Ecto neural progenitor cell (in vitro differentiated cells): ENCODE measurements around the gene SCGB1A1.

Experiments
- DNase-seq: peaks from one replicate; pipeline ENCODE4 v3.0.0-alpha.2; 2018; ENCODE audit warnings: low spot score

The SCGB1A1 gene

GRCh38 chr11:62450543-62451240 lies 31.9 kb downstream of the SCGB1A1 start:
- no peak for DNase-seq

- DNase-seq = no peak
Measured at GRCh38 chr11:62451241-62451621, 32.4 kb downstream of the SCGB1A1 start.

DNA sequence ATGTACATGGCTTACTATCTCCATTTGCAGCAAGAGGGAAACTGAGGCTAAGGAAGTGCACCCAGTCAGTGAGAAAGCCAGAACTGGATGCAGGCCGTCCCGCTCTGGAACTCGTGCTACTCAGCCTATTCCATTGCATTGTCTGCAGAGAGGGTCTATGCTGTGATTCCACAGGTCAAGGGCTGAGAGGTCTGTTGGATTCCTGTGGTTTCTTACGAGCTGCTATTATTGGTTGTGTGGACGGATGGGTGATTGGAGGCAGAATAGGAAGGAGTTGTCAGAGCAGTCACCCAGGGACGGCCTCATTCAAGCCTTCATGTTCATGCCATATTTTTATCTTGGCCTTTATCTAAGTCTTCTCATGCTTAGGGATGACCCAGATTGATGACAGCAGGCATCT lies 33.4 kb downstream of the SCGB1A1 start:
- no peak for DNase-seq

DNA sequence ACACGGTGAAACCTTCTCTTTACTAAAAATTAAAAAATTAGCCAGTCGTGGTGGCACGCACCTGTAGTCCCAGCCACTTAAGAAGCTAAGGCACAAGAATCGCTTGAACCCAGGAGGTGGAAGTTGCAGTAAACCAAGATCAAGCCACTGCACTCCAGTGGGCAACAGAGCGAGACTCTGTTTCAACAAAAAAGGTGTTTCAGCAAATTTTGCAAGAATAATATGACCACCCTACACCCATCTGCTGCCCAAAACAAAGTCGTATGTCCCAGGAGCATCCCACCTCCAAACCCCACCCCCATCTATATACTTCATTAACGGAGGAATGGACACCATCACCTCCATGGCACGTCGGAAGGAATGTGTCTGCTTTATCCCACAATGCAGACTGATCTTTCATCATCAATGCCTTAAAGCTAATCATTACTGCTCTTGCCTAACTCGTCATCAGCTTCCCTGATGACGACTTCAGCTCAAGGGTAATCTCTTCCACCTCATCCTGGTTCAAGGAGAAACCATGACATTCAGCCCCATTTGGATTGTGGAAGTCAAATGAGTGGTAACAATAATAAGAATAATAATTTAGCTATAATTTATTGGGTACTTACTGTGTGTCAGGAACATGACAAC lies 34.1 kb downstream of the SCGB1A1 start:
- no peak for DNase-seq

DNA sequence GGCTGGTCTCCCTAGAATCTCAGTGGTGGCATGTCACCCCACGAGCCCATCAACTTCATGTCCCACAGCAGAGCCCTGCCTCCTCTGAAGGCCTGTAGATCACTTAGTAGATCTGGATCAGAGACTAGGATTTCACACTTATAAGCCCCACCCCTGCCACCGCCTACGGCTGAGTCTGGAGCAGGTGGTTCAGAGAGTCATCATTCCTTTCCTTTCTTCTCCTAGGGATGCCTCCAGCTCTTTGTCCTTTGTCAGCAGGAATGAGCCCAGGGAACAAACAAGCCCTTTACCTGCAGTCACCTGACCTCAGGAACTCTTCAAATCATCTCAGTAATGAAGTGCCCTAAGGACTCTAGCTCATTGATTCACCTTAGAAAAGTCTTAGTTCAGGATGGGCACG lies 37.8 kb downstream of the SCGB1A1 start:
- DNase-seq = no peak

GRCh38 chr11:62457478-62457877 lies 38.6 kb downstream of the SCGB1A1 start:
- no peak for DNase-seq

DNA sequence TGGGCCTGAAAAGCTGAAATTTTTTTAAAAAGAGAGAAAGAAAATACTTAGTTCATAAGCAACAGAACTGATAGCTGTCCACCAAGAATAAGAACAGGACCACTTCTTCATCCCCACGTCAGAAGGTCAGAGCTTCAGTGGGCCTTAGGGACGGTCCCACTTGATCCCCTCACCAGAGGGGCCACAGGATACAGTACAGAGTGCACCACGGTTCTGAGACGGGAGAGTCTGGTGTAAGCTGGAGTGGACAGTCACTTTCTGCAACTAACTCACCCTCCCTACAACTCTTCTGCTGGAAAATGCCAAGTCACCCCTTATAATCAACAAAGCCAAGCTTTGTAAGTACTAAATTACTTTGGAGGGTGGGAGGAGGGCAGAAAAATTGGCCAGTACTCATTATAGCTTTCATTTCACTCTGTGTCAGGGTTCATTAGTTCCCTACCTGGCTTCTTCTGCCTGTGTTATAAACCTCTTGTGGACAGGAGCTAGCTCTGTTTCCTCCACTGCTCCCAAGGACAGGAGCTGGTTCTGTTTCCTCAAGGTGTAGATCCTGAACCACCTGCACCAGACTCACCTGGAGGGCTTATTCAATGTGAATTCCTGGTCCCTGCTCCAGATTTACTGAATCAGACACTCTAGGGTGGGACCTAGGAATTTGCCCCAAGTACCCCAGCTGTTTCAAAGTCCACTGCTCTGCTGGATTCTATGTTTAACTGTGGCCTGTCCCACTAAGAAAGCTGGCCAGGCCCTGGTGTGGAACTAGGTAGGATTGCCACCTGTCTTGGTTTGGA lies 39.6 kb downstream of the SCGB1A1 start:
- DNase-seq = no peak

- no peak for DNase-seq
Measured at GRCh38 chr11:62459080-62459479, 40.2 kb downstream of the SCGB1A1 start.

- no peak for DNase-seq
Measured at GRCh38 chr11:62461740-62462507, 43.1 kb downstream of the SCGB1A1 start.

- DNase-seq = no peak
Measured at GRCh38 chr11:62462508-62462892, 43.7 kb downstream of the SCGB1A1 start.

- no peak for DNase-seq
Measured at GRCh38 chr11:62463121-62463542, 44.3 kb downstream of the SCGB1A1 start.

GRCh38 chr11:62464655-62465054 lies 45.8 kb downstream of the SCGB1A1 start:
- no peak for DNase-seq

DNA sequence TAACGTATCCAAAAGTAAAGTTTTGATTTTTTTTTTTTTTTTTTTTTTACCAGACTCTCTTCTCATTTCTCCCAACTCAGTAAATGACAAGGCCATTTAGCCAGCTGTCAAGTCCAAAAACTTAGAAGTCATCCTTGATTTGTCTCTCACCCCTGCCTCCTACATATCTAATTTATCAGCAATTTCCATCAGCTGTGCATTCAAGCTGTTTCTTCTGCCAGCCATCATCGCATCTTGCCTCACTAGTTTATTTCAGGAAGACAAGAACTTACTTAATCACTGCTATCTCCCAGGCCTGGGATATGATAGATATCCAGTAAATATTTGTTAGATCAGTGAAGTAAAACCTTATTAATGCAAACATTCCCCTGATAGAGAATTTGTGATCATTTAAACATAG lies 47.6 kb downstream of the SCGB1A1 start:
- no peak for DNase-seq

DNA sequence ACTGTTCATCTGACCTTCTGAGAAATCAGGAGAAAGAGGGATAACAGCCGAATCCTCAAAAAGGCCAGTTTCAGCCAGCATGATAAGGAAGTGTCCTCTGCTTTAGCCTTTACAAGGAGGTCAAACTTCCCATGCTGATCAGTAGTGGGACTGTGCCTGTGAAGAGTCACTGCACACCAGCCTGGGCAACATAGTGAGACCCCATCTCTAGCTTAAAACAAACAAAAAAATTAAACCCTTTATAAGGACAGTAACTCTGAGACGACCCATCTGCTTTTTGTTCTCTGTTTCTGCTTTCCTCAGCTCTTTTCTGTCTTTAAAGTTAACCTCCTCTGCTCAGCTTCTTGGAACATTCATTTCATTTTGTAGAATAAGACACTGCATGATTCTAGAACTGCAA lies 49.7 kb downstream of the SCGB1A1 start:
- DNase-seq = no peak

GRCh38 chr11:62471603-62472002 lies 52.8 kb downstream of the SCGB1A1 start:
- DNase-seq = no peak

DNA sequence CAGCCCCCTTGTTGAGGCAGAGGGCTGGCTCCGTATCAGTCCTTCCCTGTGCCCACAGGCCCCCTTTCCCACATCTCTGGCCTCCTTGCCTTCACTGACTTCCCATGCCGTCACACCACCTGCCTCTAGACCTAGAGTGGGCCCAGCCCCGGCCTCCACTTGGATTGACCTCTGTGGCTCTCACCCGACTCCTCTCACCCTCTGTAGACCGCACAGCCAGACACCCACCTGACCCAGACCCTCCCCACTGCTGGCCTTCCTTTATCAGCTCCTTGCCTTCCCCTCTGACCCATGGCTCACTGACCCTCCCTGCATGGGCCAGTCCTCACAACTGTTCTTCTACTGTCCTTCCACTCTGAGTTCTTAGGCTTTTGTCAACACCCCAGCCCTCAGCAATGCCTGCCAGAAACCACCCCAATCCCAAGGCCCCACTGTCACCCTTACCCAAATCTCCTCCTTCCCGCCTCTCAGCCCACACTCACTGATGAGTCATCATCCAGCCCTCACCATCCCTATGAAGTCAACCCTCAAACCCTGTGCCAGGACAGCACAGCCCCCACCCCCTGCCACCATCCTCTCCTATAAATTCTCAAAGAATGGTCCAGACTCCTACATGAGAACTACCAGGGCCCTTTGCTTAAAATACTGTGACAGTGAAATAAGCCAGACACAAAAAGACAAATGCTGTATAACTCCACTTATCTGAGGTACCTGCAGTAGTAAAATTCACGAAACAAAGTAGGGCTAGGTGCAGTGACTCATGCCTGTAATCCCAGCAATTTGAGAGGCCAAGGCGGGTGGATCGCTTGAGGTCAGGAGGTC lies 53.4 kb downstream of the SCGB1A1 start:
- no peak for DNase-seq
